Activated naive CD4-positive, alpha-beta T cell treated with anti-CD3 and anti-CD28 coated beads, Interleukin-2, amount 10 ng/mL, durations not matched to agents 7 days and 5 days (primary cell): ENCODE measurements around the gene NODAL.
A peak's percentile ranks its signal among the peaks of the same experiment; 100 is the strongest.
"Not testable (repeated sequence)": the region's sequence is repeated elsewhere in the genome, so short reads cannot be mapped to it uniquely, and the experiment has no call there.

Source experiments
- CTCF ChIA-PET: fragments of 350-600 bp; sonication (Branson Sonifier 250); formaldehyde crosslinking; loops from one replicate; lab custom pipeline; 2021; ENCODE audit warnings: antibody characterized with exemption; lab: Charles Lee
- DNase-seq: peaks from one replicate; pipeline ENCODE4 v3.0.0-alpha.2; 2020
- H3K27ac Mint-ChIP-seq: one replicate; pipeline ENCODE4 v1.8.0; 2021; ENCODE audit warnings: mild to moderate bottlenecking, moderate library complexity, mixed read lengths
- H3K27me3 Mint-ChIP-seq: one replicate; pipeline ENCODE4 v1.8.0; 2021; ENCODE audit warnings: mild to moderate bottlenecking, mixed read lengths
- H3K36me3 Mint-ChIP-seq: one replicate; pipeline ENCODE4 v1.8.0; 2021; ENCODE audit warnings: mixed read lengths
- H3K4me1 Mint-ChIP-seq: one replicate; pipeline ENCODE4 v1.8.0; 2021; ENCODE audit warnings: mixed read lengths
- H3K4me3 Mint-ChIP-seq: one replicate; pipeline ENCODE4 v1.8.0; 2021; ENCODE audit warnings: mild to moderate bottlenecking, moderate library complexity, mixed read lengths
- H3K9me3 Mint-ChIP-seq: one replicate; pipeline ENCODE4 v1.8.0; 2021; ENCODE audit warnings: mixed read lengths

The NODAL gene

GRCh38 chr10:70441161-70441894, at the start of gene NODAL:
Gene NODAL, minus strand, starts transcription at chr10:70441681. Its CDS starts 14 bp downstream, at chr10:70441667.
- CTCF ChIA-PET: no interaction called here

GRCh38 chr10:70490142-70490541, 48.7 kb upstream of the NODAL start:
- no peak for DNase-seq
- H3K27me3 Mint-ChIP-seq: peaks cover 35% of the 10 kb centered on the region
- H3K36me3 Mint-ChIP-seq: no peaks in the 10 kb centered on the region
- H3K4me3 Mint-ChIP-seq: no peak overlapping the region
- peaks cover 19% of the 10 kb centered on the region for H3K4me1 Mint-ChIP-seq
- no peak overlapping the region for H3K27ac Mint-ChIP-seq
- no peaks in the 10 kb centered on the region for H3K9me3 Mint-ChIP-seq
- CTCF ChIA-PET: no interaction called here

More at GRCh38 chr10:70441161-70441894, at the start of gene NODAL:
- Mint-ChIP-seq H3K27ac (no peak within 1 kb of the TSS), H3K27me3 (peaks cover 87% of the 10 kb centered on the region), H3K36me3 (peaks cover 3% of the 10 kb centered on the region), H3K9me3 (no peaks in the 10 kb centered on the region), H3K4me3 (peak within 1 kb of the TSS; percentile 29), H3K4me1 (peaks cover 13% of the 10 kb centered on the region)
- DNase-seq: no peak

GRCh38 chr10:70487824-70488223, 46.3 kb upstream of the NODAL start:
- H3K4me3 Mint-ChIP-seq: no peak overlapping the region
- CTCF ChIA-PET: no interaction called here
- H3K27me3 Mint-ChIP-seq: peaks cover 30% of the 10 kb centered on the region

GRCh38 chr10:70483872-70484271, 42.4 kb upstream of the NODAL start:
- H3K27ac Mint-ChIP-seq, H3K9me3 Mint-ChIP-seq, H3K4me3 Mint-ChIP-seq, DNase-seq, CTCF ChIA-PET, H3K36me3 Mint-ChIP-seq: not testable (repeated sequence)
- H3K4me1 Mint-ChIP-seq: peaks cover 20% of the 10 kb centered on the region
- peaks cover 62% of the 10 kb centered on the region for H3K27me3 Mint-ChIP-seq

More at GRCh38 chr10:70487824-70488223, 46.3 kb upstream of the NODAL start:
- no peaks in the 10 kb centered on the region for H3K4me1 Mint-ChIP-seq
- no peak for DNase-seq
- H3K9me3 Mint-ChIP-seq: no peaks in the 10 kb centered on the region
- H3K27ac Mint-ChIP-seq: no peak overlapping the region
- no peaks in the 10 kb centered on the region for H3K36me3 Mint-ChIP-seq

- no peak for DNase-seq
- peaks cover 21% of the 10 kb centered on the region for H3K4me1 Mint-ChIP-seq
- H3K36me3 Mint-ChIP-seq: no peaks in the 10 kb centered on the region
- no peaks in the 10 kb centered on the region for H3K9me3 Mint-ChIP-seq
- CTCF ChIA-PET: no interaction called here
- no peak overlapping the region for H3K4me3 Mint-ChIP-seq
- H3K27me3 Mint-ChIP-seq: peaks cover 66% of the 10 kb centered on the region
- no peak overlapping the region for H3K27ac Mint-ChIP-seq
Observed at GRCh38 chr10:70482982-70483760, 41.7 kb upstream of the NODAL start.

GRCh38 chr10:70481831-70482530, 40.5 kb upstream of the NODAL start:
- Mint-ChIP-seq H3K27me3 (peaks cover 77% of the 10 kb centered on the region), H3K4me1 (peaks cover 33% of the 10 kb centered on the region), H3K36me3 (no peaks in the 10 kb centered on the region), H3K9me3 (no peaks in the 10 kb centered on the region), H3K4me3 (no peak overlapping the region), H3K27ac (no peak overlapping the region)
- DNase-seq: no peak
- CTCF ChIA-PET: no interaction called here

- no peaks in the 10 kb centered on the region for H3K36me3 Mint-ChIP-seq
- peaks cover 79% of the 10 kb centered on the region for H3K27me3 Mint-ChIP-seq
- H3K4me1 Mint-ChIP-seq: peaks cover 42% of the 10 kb centered on the region
- no peaks in the 10 kb centered on the region for H3K9me3 Mint-ChIP-seq
- CTCF ChIA-PET: no interaction called here
- no peak for DNase-seq
- no peak overlapping the region for H3K4me3 Mint-ChIP-seq
- H3K27ac Mint-ChIP-seq: no peak overlapping the region
Observed at GRCh38 chr10:70481105-70481504, 39.6 kb upstream of the NODAL start.

GRCh38 chr10:70480239-70480861, 38.9 kb upstream of the NODAL start:
- H3K4me1 Mint-ChIP-seq: peaks cover 42% of the 10 kb centered on the region
- peak overlapping the region; percentile 32 for H3K4me3 Mint-ChIP-seq
- H3K27me3 Mint-ChIP-seq: peaks cover 83% of the 10 kb centered on the region
- DNase-seq: peak; percentile 57
- no peaks in the 10 kb centered on the region for H3K9me3 Mint-ChIP-seq
- no peaks in the 10 kb centered on the region for H3K36me3 Mint-ChIP-seq
- H3K27ac Mint-ChIP-seq: peak overlapping the region; percentile 53
- CTCF ChIA-PET: no interaction called here

GRCh38 chr10:70479626-70480238, 38.3 kb upstream of the NODAL start:
- no peaks in the 10 kb centered on the region for H3K9me3 Mint-ChIP-seq
- DNase-seq: no peak
- no peaks in the 10 kb centered on the region for H3K36me3 Mint-ChIP-seq
- peak overlapping the region; percentile 33 for H3K4me3 Mint-ChIP-seq
- H3K27me3 Mint-ChIP-seq: peaks cover 86% of the 10 kb centered on the region
- H3K27ac Mint-ChIP-seq: peak overlapping the region; percentile 53
- H3K4me1 Mint-ChIP-seq: peaks cover 42% of the 10 kb centered on the region
- CTCF ChIA-PET: no interaction called here

GRCh38 chr10:70479165-70479581, 37.7 kb upstream of the NODAL start:
- Mint-ChIP-seq H3K9me3 (no peaks in the 10 kb centered on the region), H3K36me3 (no peaks in the 10 kb centered on the region), H3K4me1 (peaks cover 42% of the 10 kb centered on the region), H3K27me3 (peaks cover 92% of the 10 kb centered on the region), H3K27ac (no peak overlapping the region), H3K4me3 (peak overlapping the region; percentile 33)
- no peak for DNase-seq
- CTCF ChIA-PET: no interaction called here

GRCh38 chr10:70478191-70479164, 37.0 kb upstream of the NODAL start, which contains the start of gene PALD1:
Gene PALD1, plus strand, starts transcription at chr10:70478767. Its CDS starts 47,185 bp downstream, at chr10:70525952.
- Mint-ChIP-seq H3K36me3 (no peaks in the 10 kb centered on the region), H3K4me3 (peak within 1 kb of the TSS; percentile 68), H3K4me1 (peaks cover 42% of the 10 kb centered on the region), H3K27ac (peak within 1 kb of the TSS; percentile 42), H3K9me3 (no peaks in the 10 kb centered on the region), H3K27me3 (peaks cover 94% of the 10 kb centered on the region)
- peak; percentile 51 for DNase-seq
- CTCF ChIA-PET: interaction anchor here (3.1 kb wide), 1 partner anchor 16 kb away, joined by 20 read pairs; no protein-coding TSS in a partner anchor

GRCh38 chr10:70477661-70478162, 36.2 kb upstream of the NODAL start:
- DNase-seq: peak; percentile 87
- H3K4me3 Mint-ChIP-seq: peak overlapping the region; percentile 68
- CTCF ChIA-PET: interaction anchor here (1.4 to 3.1 kb wide), 2 partner anchors 15 to 113 kb away, joined by 4 to 20 read pairs; no protein-coding TSS in a partner anchor
- H3K36me3 Mint-ChIP-seq: no peaks in the 10 kb centered on the region
- peaks cover 94% of the 10 kb centered on the region for H3K27me3 Mint-ChIP-seq
- peaks cover 42% of the 10 kb centered on the region for H3K4me1 Mint-ChIP-seq
- H3K9me3 Mint-ChIP-seq: no peaks in the 10 kb centered on the region
- H3K27ac Mint-ChIP-seq: peak overlapping the region; percentile 42
